Measurements from ENCODE around the gene PNMT. TPM values are rescaled to one million over a fixed set of nuclear protein-coding genes. Genes with fewer than 3 reads are reported as not detected.

The PNMT gene
- total and polyA plus RNA-seq, 2 donors (not counting 1 experiment from before 2014, with no cell fraction given): 0.13 to 0.76 TPM

DNA sequence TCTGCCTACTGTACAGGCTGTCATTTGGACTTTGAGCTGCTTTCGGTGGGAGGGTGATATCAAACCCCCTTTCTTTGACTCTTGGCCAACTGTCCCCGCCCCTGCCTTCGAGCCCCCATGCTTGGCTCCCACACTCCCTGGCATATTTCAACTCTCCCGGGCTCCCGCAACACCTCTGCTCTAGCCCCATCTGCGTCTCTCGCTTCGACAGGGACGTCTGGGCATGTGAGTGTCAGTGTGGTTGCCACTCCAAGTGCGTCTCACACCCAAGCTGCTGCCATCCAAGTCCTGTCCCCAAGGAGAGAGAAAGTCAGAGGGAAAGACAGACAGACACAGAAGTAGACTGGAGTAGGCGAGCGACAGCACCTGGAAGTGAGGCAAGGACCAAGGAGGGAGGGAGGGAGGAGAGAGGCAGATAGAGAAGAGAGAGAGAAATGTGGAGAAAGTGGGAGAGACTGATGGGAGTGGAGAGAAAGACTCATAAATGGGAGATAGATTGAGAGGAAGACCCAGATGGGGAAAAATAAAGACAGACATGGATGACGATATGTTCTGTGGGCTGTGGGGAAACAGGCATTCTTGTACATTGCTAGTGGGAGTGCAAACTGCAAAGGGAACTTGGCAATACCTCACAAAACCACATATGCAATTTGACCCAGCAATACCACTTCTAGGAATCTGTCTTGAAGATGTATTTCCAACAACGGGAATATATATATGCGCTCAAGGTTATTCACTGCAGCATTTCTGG lies 19.5 kb upstream of the PNMT start:
- TF ChIP-seq, protein P1, sequence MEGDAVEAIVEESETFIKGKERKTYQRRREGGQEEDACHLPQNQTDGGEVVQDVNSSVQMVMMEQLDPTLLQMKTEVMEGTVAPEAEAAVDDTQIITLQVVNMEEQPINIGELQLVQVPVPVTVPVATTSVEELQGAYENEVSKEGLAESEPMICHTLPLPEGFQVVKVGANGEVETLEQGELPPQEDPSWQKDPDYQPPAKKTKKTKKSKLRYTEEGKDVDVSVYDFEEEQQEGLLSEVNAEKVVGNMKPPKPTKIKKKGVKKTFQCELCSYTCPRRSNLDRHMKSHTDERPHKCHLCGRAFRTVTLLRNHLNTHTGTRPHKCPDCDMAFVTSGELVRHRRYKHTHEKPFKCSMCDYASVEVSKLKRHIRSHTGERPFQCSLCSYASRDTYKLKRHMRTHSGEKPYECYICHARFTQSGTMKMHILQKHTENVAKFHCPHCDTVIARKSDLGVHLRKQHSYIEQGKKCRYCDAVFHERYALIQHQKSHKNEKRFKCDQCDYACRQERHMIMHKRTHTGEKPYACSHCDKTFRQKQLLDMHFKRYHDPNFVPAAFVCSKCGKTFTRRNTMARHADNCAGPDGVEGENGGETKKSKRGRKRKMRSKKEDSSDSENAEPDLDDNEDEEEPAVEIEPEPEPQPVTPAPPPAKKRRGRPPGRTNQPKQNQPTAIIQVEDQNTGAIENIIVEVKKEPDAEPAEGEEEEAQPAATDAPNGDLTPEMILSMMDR (IDR thresholded peaks at IDR 0.05): no peak
- TF ChIP-seq EZH2 (IDR thresholded peaks at IDR 0.05; ENCODE audit: borderline replicate concordance, insufficient read depth, low read depth, low read length, poor library complexity, severe bottlenecking): no peak

DNA sequence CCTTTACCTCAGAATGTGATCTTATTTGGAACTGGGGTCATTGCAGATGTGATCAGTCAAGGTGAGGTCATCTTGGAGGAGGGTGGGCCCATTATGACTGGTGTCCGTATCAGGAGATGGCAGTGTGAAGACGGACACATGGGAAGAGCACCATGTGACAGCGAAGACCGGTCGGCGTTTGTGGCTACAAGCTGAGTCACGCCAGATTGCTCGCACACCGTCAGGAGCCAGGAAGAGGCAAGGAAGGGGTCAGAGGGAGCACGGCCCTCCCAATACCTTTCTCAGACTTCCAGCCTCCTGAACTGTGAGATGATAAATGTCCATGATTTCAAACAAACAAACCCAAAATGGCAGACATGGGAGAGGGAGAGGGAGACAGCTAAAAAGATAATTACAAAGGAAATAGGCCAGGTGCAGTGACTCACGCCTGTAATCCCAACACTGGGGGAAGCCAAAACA lies 18.1 kb upstream of the PNMT start:
- H3K27me3 ChIP-seq (replicated peaks in 1 of 4; ENCODE audit: control extremely low read depth in 1 of 4, control insufficient read depth in 3 of 4, insufficient read depth in 4 of 4, low read length in 3 of 4): no peaks in the 10 kb centered on the region
- H3K27ac ChIP-seq (ENCODE audit: low read length in 2 of 2): no peak overlapping the region
- no peak overlapping the region for H2AFZ ChIP-seq (ENCODE audit: insufficient read depth, low read depth, low read length, poor library complexity, severe bottlenecking)
- ATAC-seq (ENCODE audit: low read depth) (no peak), DNase-seq (no peak)
- Mint-ChIP-seq H3K4me3 (no peak overlapping the region), H3K27me3 (no peaks in the 10 kb centered on the region), H3K27ac (no peak overlapping the region), H3K4me1 (peaks cover 36% of the 10 kb centered on the region), H3K9me3 (ENCODE audit: insufficient read depth) (no peaks in the 10 kb centered on the region)
- no peaks in the 10 kb centered on the region for H3K9me3 ChIP-seq (ENCODE audit: control extremely low read depth in 1 of 3, control insufficient read depth in 2 of 3, insufficient read depth in 1 of 3, low read length in 2 of 3)
- peaks cover 70% of the 10 kb centered on the region for H3K79me2 ChIP-seq (ENCODE audit: control insufficient read depth, insufficient read depth, low read length)
- no peak overlapping the region for H3K4me3 ChIP-seq (ENCODE audit: control extremely low read depth in 1 of 5, extremely low read depth in 1 of 5, insufficient read depth in 1 of 5, low read depth in 2 of 5, low read length in 4 of 5)
- ChIA-PET CTCF (interaction anchor here (0.6 to 3.2 kb wide), 5 partner anchors 15 to 643 kb away, joined by 3 to 18 read pairs (median 5); partner anchors contain the start of gene PNMT), POLR2A (no interaction called here)
- H3K9ac ChIP-seq (ENCODE audit: low read length): no peak overlapping the region
- peaks cover 77% of the 10 kb centered on the region for H4K20me1 ChIP-seq (ENCODE audit: control insufficient read depth, insufficient read depth, low read length, poor library complexity, severe bottlenecking)
- intact Hi-C loops (cut with micrococcal nuclease): no loop called here
- peaks cover 0 to 3% of the 10 kb centered on the region in 2 donors for H3K4me1 ChIP-seq (ENCODE audit: control insufficient read depth in 2 of 2, insufficient read depth in 2 of 2, low read length in 2 of 2)
- no peak overlapping the region for H3K4me2 ChIP-seq (replicated peaks; ENCODE audit: low read depth, low read length, poor library complexity, severe bottlenecking)
- TF ChIP-seq EZH2 (IDR thresholded peaks at IDR 0.05; ENCODE audit: borderline replicate concordance, insufficient read depth, low read depth, low read length, poor library complexity, severe bottlenecking): no peak
- TF ChIP-seq, protein P1 (IDR thresholded peaks at IDR 0.05): no peak
- peaks cover 0 to 20% of the 10 kb centered on the region in 2 experiments for H3K36me3 ChIP-seq (replicated peaks in 1 of 2; ENCODE audit: control extremely low read depth in 1 of 2, control insufficient read depth in 1 of 2, extremely low read depth in 1 of 2, insufficient read depth in 2 of 2, low read length in 1 of 2)
- whole genome bisulfite sequencing (ENCODE audit: insufficient coverage): 95% methylated on average over 10 of the region's 11 CpGs

More for the DNA sequence above, 19.5 kb upstream of the PNMT start:
- Histone ChIP-seq H3K4me1 (ENCODE audit: control insufficient read depth in 2 of 2, insufficient read depth in 2 of 2, low read length in 2 of 2) (peaks cover 0 to 3% of the 10 kb centered on the region in 2 donors), H3K9me3 (ENCODE audit: control extremely low read depth in 1 of 3, control insufficient read depth in 2 of 3, insufficient read depth in 1 of 3, low read length in 2 of 3) (no peaks in the 10 kb centered on the region), H3K9ac (ENCODE audit: low read length) (no peak overlapping the region), H3K4me2 (replicated peaks; ENCODE audit: low read depth, low read length, poor library complexity, severe bottlenecking) (no peak overlapping the region), H3K27me3 (replicated peaks in 1 of 4; ENCODE audit: control extremely low read depth in 1 of 4, control insufficient read depth in 3 of 4, insufficient read depth in 4 of 4, low read length in 3 of 4) (no peaks in the 10 kb centered on the region), H4K20me1 (ENCODE audit: control insufficient read depth, insufficient read depth, low read length, poor library complexity, severe bottlenecking) (peaks cover 79% of the 10 kb centered on the region), H3K36me3 (replicated peaks in 1 of 2; ENCODE audit: control extremely low read depth in 1 of 2, control insufficient read depth in 1 of 2, extremely low read depth in 1 of 2, insufficient read depth in 2 of 2, low read length in 1 of 2) (peaks cover 0 to 16% of the 10 kb centered on the region in 2 experiments), H3K27ac (ENCODE audit: low read length in 2 of 2) (no peak overlapping the region), H3K79me2 (ENCODE audit: control insufficient read depth, insufficient read depth, low read length) (peaks cover 70% of the 10 kb centered on the region), H2AFZ (ENCODE audit: insufficient read depth, low read depth, low read length, poor library complexity, severe bottlenecking) (no peak overlapping the region), H3K4me3 (ENCODE audit: control extremely low read depth in 1 of 5, extremely low read depth in 1 of 5, insufficient read depth in 1 of 5, low read depth in 2 of 5, low read length in 4 of 5) (no peak overlapping the region)
- Mint-ChIP-seq H3K4me1 (peaks cover 33% of the 10 kb centered on the region), H3K4me3 (no peak overlapping the region), H3K27ac (no peak overlapping the region), H3K9me3 (ENCODE audit: insufficient read depth) (no peaks in the 10 kb centered on the region), H3K27me3 (no peaks in the 10 kb centered on the region)
- intact Hi-C loops (cut with micrococcal nuclease): no loop called here
- CTCF ChIA-PET: interaction anchor here (1.6 to 3.2 kb wide), 3 partner anchors 14 to 27 kb away, joined by 3 to 18 read pairs (median 6); no protein-coding TSS in a partner anchor
- POLR2A ChIA-PET: no interaction called here
- no peak for ATAC-seq (ENCODE audit: low read depth)
- 97% methylated on average over 12 of the region's 15 CpGs for WGBS (ENCODE audit: insufficient coverage)
- no peak for DNase-seq
